GOT3 (cell line): Measurements from ENCODE around the gene PRKCQ.
"Not testable (repeated sequence)": the region's sequence is repeated elsewhere in the genome, so short reads cannot be mapped to it uniquely, and the experiment has no call there.

Experiments used
- DNase-seq: peaks from one replicate; lab custom pipeline; 2025; ENCODE audit warnings: mixed read lengths; lab: John Stamatoyannopoulos, UW

Gene PRKCQ

DNA sequence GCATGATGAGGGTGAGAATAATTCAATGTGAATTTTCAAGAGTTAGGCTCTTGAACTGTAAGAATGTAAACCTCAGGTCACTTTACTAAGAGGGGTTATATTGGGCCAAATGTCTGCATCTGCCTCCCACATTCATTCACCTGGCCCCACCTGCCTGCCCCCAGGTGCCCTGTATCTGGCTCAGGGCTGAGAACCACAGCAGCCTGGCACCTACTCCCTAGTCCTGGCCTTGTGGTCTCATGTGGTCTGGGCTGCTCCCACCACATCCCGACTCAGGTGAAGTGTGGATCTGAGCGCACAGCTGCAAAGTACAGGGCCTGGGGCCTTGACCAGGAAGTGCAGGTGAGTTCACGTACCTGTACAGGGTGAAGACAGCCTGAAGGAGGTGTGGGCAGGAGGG, 195.2 kb downstream of the PRKCQ start:
- no peak for DNase-seq

GRCh38 chr10:6384031-6384430, 196.0 kb downstream of the PRKCQ start:
- DNase-seq = no peak

- DNase-seq = no peak
These were observed 196.8 kb downstream of the PRKCQ start for GRCh38 chr10:6383096-6383812.

GRCh38 chr10:6382081-6382480, 198.0 kb downstream of the PRKCQ start:
- DNase-seq = no peak

DNA sequence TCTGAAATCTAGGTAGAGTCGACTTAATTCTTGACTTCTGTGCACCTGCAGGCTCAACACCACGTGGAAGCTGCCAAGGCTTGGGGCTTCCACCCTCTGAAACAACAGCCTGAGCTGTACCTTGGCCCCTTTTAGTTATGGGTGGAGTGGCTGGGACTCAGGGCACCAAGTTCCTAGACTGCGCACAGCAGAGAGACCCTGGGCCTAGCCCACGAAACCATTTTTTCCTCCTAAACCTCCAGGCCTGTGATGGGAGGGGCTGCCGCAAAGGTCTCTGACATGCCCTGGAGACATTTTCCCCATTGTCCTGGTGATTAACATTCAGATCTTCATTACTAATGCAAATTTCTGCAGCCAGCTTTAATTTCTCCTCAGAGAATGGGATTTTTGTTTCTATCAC, 199.6 kb downstream of the PRKCQ start:
- not testable (repeated sequence) for DNase-seq

GRCh38 chr10:6379015-6379776, 200.9 kb downstream of the PRKCQ start:
- no peak for DNase-seq
